Neuronal stem cell (in vitro differentiated cells): ENCODE measurements around the gene PRM3. TPM values are rescaled to one million over a fixed set of nuclear protein-coding genes. Genes with fewer than 3 reads are reported as not detected.

ENCODE experiments used
- DNase-seq: peaks from one replicate; pipeline ENCODE4 v3.0.0-alpha.2; 2013; ENCODE audit warnings: low spot score
- H2AFZ ChIP-seq: one replicate; pipeline ENCODE4 v1.6.1; 2013; ENCODE audit warnings: mild to moderate bottlenecking, low read length, inconsistent platforms
- H2AK5ac ChIP-seq: 2 replicates; pipeline ENCODE4 v1.6.1; 2013; ENCODE audit warnings: low read depth, mild to moderate bottlenecking, inconsistent platforms, low read length, moderate library complexity, mixed read lengths
- H2BK120ac ChIP-seq: 2 replicates; pipeline ENCODE4 v1.6.1; 2013; ENCODE audit warnings: low read depth, mild to moderate bottlenecking, inconsistent platforms, low read length, moderate library complexity, mixed read lengths
- H2BK12ac ChIP-seq: one replicate; pipeline ENCODE4 v1.6.1; 2013; ENCODE audit warnings: low read length, inconsistent platforms
- H2BK15ac ChIP-seq: 2 replicates; pipeline ENCODE4 v1.6.1; 2013; ENCODE audit warnings: mild to moderate bottlenecking, low read length, inconsistent platforms, mixed read lengths
- H2BK5ac ChIP-seq: one replicate; pipeline ENCODE4 v1.6.1; 2013; ENCODE audit warnings: inconsistent platforms, mild to moderate bottlenecking, low read length, moderate library complexity
- H3K14ac ChIP-seq: one replicate; pipeline ENCODE4 v1.6.1; 2013; ENCODE audit warnings: low read length, inconsistent platforms
- H3K18ac ChIP-seq: 2 replicates; pipeline ENCODE4 v1.6.1; 2013; ENCODE audit warnings: low read length, inconsistent platforms
- H3K23ac ChIP-seq: 2 replicates; pipeline ENCODE4 v1.6.1; 2013; ENCODE audit warnings: low read depth, mild to moderate bottlenecking, mixed read lengths, low read length, inconsistent platforms; ENCODE audit not compliant: poor library complexity
- H3K27ac ChIP-seq: replicated peaks from 3 replicates; pipeline ENCODE4 v1.5.1; 2013; ENCODE audit warnings: low read length, inconsistent platforms
- H3K27me3 ChIP-seq, 3 experiments: 2 replicates each; pipeline ENCODE4 v1.6.1; 2013; ENCODE audit warnings: low read length in 3 of 3, mild to moderate bottlenecking in 2 of 3, inconsistent platforms in 1 of 3, low read depth in 1 of 3, mixed read lengths in 1 of 3, moderate library complexity in 1 of 3; ENCODE audit not compliant: control insufficient read depth in 3 of 3, insufficient read depth in 3 of 3
- H3K36me3 ChIP-seq, 2 donors: replicated peaks in 1 of 2; 2 replicates each; pipeline ENCODE4 v1.6.1; 2013; ENCODE audit warnings: low read length in 2 of 2; ENCODE audit not compliant: control insufficient read depth in 2 of 2, insufficient read depth in 2 of 2
- H3K4ac ChIP-seq: 2 replicates; pipeline ENCODE4 v1.6.1; 2013; ENCODE audit warnings: inconsistent platforms, mild to moderate bottlenecking, low read length, moderate library complexity
- H3K4me1 ChIP-seq, 2 donors: 1 replicate in 1 of 2; 2 replicates in 1 of 2; pipeline ENCODE4 v1.6.1; 2013; ENCODE audit warnings: low read length in 2 of 2, low read depth in 1 of 2; ENCODE audit not compliant: control insufficient read depth in 2 of 2, insufficient read depth in 1 of 2
- H3K4me2 ChIP-seq: one replicate; pipeline ENCODE4 v1.6.1; 2013; ENCODE audit warnings: mild to moderate bottlenecking, low read length, inconsistent platforms; ENCODE audit not compliant: insufficient read depth, poor library complexity, severe bottlenecking
- H3K4me3 ChIP-seq, 2 donors: 2 replicates each; pipeline ENCODE4 v1.5.1; 2013; ENCODE audit warnings: low read length in 2 of 2, mild to moderate bottlenecking in 2 of 2, inconsistent platforms in 1 of 2, moderate library complexity in 1 of 2
- H3K79me1 ChIP-seq: one replicate; pipeline ENCODE4 v1.6.1; 2013; ENCODE audit warnings: low read depth, mild to moderate bottlenecking, inconsistent platforms, low read length, moderate library complexity
- H3K9ac ChIP-seq: one replicate; pipeline ENCODE4 v1.6.1; 2013; ENCODE audit warnings: mild to moderate bottlenecking, low read depth, low read length, inconsistent platforms; ENCODE audit not compliant: poor library complexity
- H3K9me3 ChIP-seq, 2 donors: replicated peaks in 1 of 2; 2 replicates each; pipeline versions ENCODE3 to v1.6.1; 2013; ENCODE audit warnings: low read length in 2 of 2, mild to moderate bottlenecking in 2 of 2, inconsistent platforms in 1 of 2, low read depth in 1 of 2, mixed read lengths in 1 of 2, moderate library complexity in 1 of 2; ENCODE audit not compliant: control insufficient read depth in 2 of 2, insufficient read depth in 1 of 2
- H4K8ac ChIP-seq: one replicate; pipeline ENCODE4 v1.6.1; 2013; ENCODE audit warnings: low read depth, mild to moderate bottlenecking, inconsistent platforms, low read length, moderate library complexity
- H4K91ac ChIP-seq: one replicate; pipeline ENCODE4 v1.6.1; 2013; ENCODE audit warnings: low read length, low read depth, mild to moderate bottlenecking, inconsistent platforms; ENCODE audit not compliant: poor library complexity
- WGBS, 2 donors: extraction: QIAGEN DNeasy Blood & Tissue Kit; methylation state at CpG; one replicate each; pipeline ENCODE4 v1.1.7; 2013; ENCODE audit warnings: missing lambda C conversion rate in 2 of 2, mixed read lengths in 1 of 2; ENCODE audit not compliant: insufficient read length in 2 of 2, insufficient replicate concordance in 1 of 2; ENCODE audit errors: extremely low coverage in 2 of 2; 5-methylcytosine and 5-hydroxymethylcytosine counted together
- polyA plus RNA-seq, 2 experiments: library from polyadenylated mRNA; stranded (reverse); fragments of 200-250 nt; gene quantifications; one replicate each; pipeline ENCODE4 v1.2.3, GENCODE V29; 2013

The PRM3 gene, protein sequence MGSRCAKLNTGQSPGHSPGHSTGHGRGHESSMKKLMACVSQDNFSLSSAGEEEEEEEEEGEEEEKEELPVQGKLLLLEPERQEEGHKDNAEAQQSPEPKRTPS
- not detected for polyA plus RNA-seq (2013, experiment 1 of 2)
- polyA plus RNA-seq (2013, experiment 2 of 2): not detected

DNA sequence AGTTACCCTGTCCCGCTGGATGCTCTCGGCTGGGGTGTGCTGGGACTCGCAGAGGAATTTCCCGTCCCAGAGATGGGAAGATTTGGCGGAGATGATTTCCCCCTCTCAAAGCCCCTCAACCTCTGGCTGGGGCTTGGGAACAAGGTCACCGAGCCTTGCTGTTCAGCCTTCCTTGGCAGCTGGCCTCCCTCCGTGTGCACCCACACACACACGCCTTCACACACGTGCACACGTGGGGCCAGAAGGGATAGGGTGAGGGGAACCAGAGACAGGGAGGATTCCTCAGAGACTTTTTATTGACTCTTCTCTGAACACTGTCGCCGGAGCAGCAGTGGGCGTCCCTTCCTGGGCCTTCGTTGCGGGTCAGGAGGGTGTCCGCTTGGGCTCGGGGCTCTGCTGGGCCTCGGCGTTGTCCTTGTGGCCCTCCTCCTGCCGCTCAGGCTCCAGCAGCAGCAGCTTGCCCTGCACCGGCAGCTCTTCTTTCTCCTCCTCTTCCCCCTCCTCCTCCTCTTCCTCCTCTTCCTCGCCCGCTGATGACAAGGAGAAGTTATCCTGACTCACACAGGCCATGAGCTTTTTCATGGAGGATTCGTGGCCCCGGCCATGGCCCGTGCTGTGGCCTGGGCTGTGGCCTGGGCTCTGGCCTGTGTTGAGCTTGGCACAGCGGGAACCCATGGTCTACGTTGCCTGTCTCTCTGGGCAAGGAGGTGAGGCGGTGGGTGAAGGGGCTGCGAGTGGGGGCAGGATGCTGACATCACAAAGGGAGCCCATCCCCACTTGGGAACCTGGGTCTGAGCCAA is at the start of gene PRM3:
TSS of gene PRM3 (minus strand) at position 709 of the 800 bp plus-strand sequence. CDS start at position 675, 34 bp downstream.
- no peak within 1 kb of the TSS for H3K23ac ChIP-seq
- H3K9me3 ChIP-seq: no peaks in the 10 kb centered on the region
- H2BK5ac ChIP-seq: peak within 1 kb of the TSS; percentile 68
- no peaks in the 10 kb centered on the region for H3K27me3 ChIP-seq
- H2BK12ac ChIP-seq: peak within 1 kb of the TSS; percentile 78
- H3K18ac ChIP-seq: peak within 1 kb of the TSS; percentile 89
- no peak for DNase-seq
- no peak within 1 kb of the TSS for H3K9ac ChIP-seq
- H4K91ac ChIP-seq: peak within 1 kb of the TSS; percentile 19
- H2BK15ac ChIP-seq: peak within 1 kb of the TSS; percentile 91
- H3K4me2 ChIP-seq: no peak within 1 kb of the TSS
- no peak within 1 kb of the TSS for H3K27ac ChIP-seq
- no peak within 1 kb of the TSS for H2BK120ac ChIP-seq
- WGBS, 2 donors: no CpG with 5 or more reads among the region's 30 CpGs
- H3K4me3 ChIP-seq: no peak within 1 kb of the TSS
- peaks cover 6 to 10% of the 10 kb centered on the region in 2 donors for H3K4me1 ChIP-seq
- H2AFZ ChIP-seq: peak within 1 kb of the TSS; percentile 75
- peak within 1 kb of the TSS; percentile 39 for H3K4ac ChIP-seq
- H3K36me3 ChIP-seq: no peaks in the 10 kb centered on the region
- H3K79me1 ChIP-seq: no peaks in the 10 kb centered on the region
- no peak within 1 kb of the TSS for H4K8ac ChIP-seq
- H2AK5ac ChIP-seq: peak within 1 kb of the TSS; percentile 53
- peak within 1 kb of the TSS; percentile 65 for H3K14ac ChIP-seq

DNA sequence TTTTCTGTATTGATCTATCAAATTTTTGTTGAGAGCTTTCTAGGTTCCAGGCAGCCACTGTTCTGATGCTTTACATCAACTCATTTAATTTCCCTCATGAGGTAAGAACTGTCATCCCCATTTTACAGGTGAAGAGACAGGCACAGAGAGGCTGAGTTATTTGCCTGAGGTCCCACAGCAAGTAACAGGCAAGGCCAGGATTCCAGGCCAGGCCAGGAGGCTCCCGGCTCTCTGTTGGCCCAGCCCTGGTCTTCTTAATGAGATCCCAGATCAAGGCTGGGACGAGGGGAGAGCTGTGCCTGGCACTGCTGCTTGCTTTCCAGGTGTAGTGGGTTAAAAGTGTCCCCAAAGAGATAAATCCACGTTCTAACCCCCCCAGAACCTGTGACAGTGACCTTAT is 49.4 kb upstream of the PRM3 start:
- Histone ChIP-seq H3K27ac (no peak overlapping the region), H3K27me3 (no peaks in the 10 kb centered on the region), H2BK120ac (no peak overlapping the region), H2AFZ (no peak overlapping the region), H3K79me1 (peaks cover 2% of the 10 kb centered on the region), H2BK5ac (no peak overlapping the region), H2BK12ac (no peak overlapping the region), H3K4ac (no peak overlapping the region), H3K9me3 (peaks cover 0 to 2% of the 10 kb centered on the region in 2 donors), H3K4me1 (peaks cover 2 to 10% of the 10 kb centered on the region in 2 donors), H2BK15ac (no peak overlapping the region), H3K23ac (no peak overlapping the region), H3K14ac (no peak overlapping the region), H3K9ac (no peak overlapping the region), H3K18ac (no peak overlapping the region), H2AK5ac (no peak overlapping the region), H3K36me3 (no peaks in the 10 kb centered on the region), H3K4me3 (no peak overlapping the region), H4K91ac (no peak overlapping the region), H3K4me2 (no peak overlapping the region), H4K8ac (no peak overlapping the region)
- no CpG with 5 or more reads among the region's 3 CpGs for WGBS, 2 donors
- no peak for DNase-seq

DNA sequence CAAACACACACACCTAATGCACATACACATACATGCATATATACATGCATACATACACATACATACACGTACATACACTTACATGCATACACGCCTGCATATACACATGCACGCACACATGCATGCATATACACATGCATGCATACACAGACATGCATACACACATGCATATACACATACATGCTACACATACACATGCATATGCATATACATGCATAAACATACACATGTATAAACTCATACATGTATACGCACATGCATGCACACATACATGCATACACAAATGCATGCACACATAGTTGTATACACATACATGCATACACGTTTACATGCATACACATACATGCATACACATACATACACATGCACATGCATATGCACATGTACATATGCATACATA is 48.2 kb upstream of the PRM3 start:
- no peak overlapping the region for H3K4me2 ChIP-seq
- no peak overlapping the region for H3K4ac ChIP-seq
- no peak overlapping the region for H2AFZ ChIP-seq
- no peak overlapping the region for H4K91ac ChIP-seq
- no CpG with 5 or more reads among the region's 5 CpGs for WGBS, 2 donors
- H2AK5ac ChIP-seq: no peak overlapping the region
- H3K4me3 ChIP-seq: no peak overlapping the region
- no peaks in the 10 kb centered on the region for H3K36me3 ChIP-seq
- no peak overlapping the region for H3K9ac ChIP-seq
- H2BK120ac ChIP-seq: no peak overlapping the region
- no peak overlapping the region for H3K23ac ChIP-seq
- H3K4me1 ChIP-seq: peaks cover 0 to 12% of the 10 kb centered on the region in 2 donors
- H3K27ac ChIP-seq: no peak overlapping the region
- DNase-seq: no peak
- no peaks in the 10 kb centered on the region for H3K79me1 ChIP-seq
- no peak overlapping the region for H2BK15ac ChIP-seq
- no peak overlapping the region for H2BK12ac ChIP-seq
- no peak overlapping the region for H4K8ac ChIP-seq
- H2BK5ac ChIP-seq: no peak overlapping the region
- no peaks in the 10 kb centered on the region for H3K27me3 ChIP-seq
- H3K9me3 ChIP-seq: peaks cover 0 to 2% of the 10 kb centered on the region in 2 donors
- no peak overlapping the region for H3K18ac ChIP-seq
- no peak overlapping the region for H3K14ac ChIP-seq

DNA sequence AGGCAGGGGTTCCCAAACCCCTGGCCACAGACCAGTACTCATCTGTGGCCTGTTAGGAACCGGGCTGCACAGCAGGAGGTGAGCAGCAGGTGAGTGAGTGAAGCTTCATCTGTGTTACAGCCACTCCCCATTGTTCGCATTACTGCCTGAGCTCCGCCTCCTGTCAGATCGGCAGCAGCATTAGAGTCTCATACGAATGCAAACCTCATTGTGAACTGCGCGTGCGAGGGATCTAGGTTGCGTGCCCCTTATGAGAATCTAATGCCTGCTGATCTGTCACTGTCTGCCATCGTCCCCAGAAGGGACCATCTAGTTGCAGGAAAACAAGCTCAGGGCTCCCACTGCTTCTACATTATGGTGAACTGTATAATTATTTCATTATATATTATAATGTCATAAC is 46.7 kb upstream of the PRM3 start:
- no peak overlapping the region for H2AFZ ChIP-seq
- no peak overlapping the region for H3K4me3 ChIP-seq
- H2BK15ac ChIP-seq: no peak overlapping the region
- H3K4ac ChIP-seq: no peak overlapping the region
- no peak overlapping the region for H4K91ac ChIP-seq
- H3K27me3 ChIP-seq: peaks cover 0 to 4% (median 0%) of the 10 kb centered on the region in 3 experiments
- H2AK5ac ChIP-seq: no peak overlapping the region
- H3K36me3 ChIP-seq: no peaks in the 10 kb centered on the region
- H3K14ac ChIP-seq: no peak overlapping the region
- no peak overlapping the region for H2BK5ac ChIP-seq
- peaks cover 5 to 17% of the 10 kb centered on the region in 2 donors for H3K4me1 ChIP-seq
- H2BK120ac ChIP-seq: no peak overlapping the region
- peaks cover 0 to 2% of the 10 kb centered on the region in 2 donors for H3K9me3 ChIP-seq
- no peak overlapping the region for H3K4me2 ChIP-seq
- H3K18ac ChIP-seq: no peak overlapping the region
- DNase-seq: no peak
- no CpG with 5 or more reads among the region's 10 CpGs for WGBS, 2 donors
- peak overlapping the region; percentile 63 for H2BK12ac ChIP-seq
- no peaks in the 10 kb centered on the region for H3K79me1 ChIP-seq
- H3K23ac ChIP-seq: no peak overlapping the region
- no peak overlapping the region for H3K9ac ChIP-seq
- H4K8ac ChIP-seq: no peak overlapping the region
- no peak overlapping the region for H3K27ac ChIP-seq
